Activated naive CD8-positive, alpha-beta T cell treated with anti-CD3 and anti-CD28 coated beads, Interleukin-2, amount 10 ng/mL, durations not matched to agents 7 days and 5 days (primary cell): ENCODE results near the gene TREH. TPM values are rescaled to one million over a fixed set of nuclear protein-coding genes. Genes with fewer than 3 reads are reported as not detected.
"Not testable (repeated sequence)": the region's sequence is repeated elsewhere in the genome, so short reads cannot be mapped to it uniquely, and the experiment has no call there.

Experiments
- ATAC-seq: fragments of 150-1000 bp; cut with Tn5 transposase; one replicate; pipeline ENCODE4 v1.10.0; 2021; ENCODE audit warnings: low read depth, moderate library complexity
- POLR2A ChIA-PET: fragments of 350-600 bp; sonication (Branson Sonifier 250); formaldehyde crosslinking; loops from one replicate; lab custom pipeline; 2021; ENCODE audit warnings: antibody characterized with exemption; lab: Charles Lee
- DNase-seq: peaks from one replicate; pipeline ENCODE4 v3.0.0; 2021
- H3K27ac Mint-ChIP-seq: one replicate; pipeline ENCODE4 v1.8.0; 2022; ENCODE audit warnings: mild to moderate bottlenecking, mixed read lengths
- H3K27me3 Mint-ChIP-seq: one replicate; pipeline ENCODE4 v1.8.0; 2022; ENCODE audit warnings: mild to moderate bottlenecking, moderate library complexity, mixed read lengths
- H3K36me3 Mint-ChIP-seq: one replicate; pipeline ENCODE4 v1.8.0; 2021; ENCODE audit warnings: mild to moderate bottlenecking, mixed read lengths
- H3K4me1 Mint-ChIP-seq: one replicate; pipeline ENCODE4 v1.8.0; 2021; ENCODE audit warnings: mixed read lengths
- H3K4me3 Mint-ChIP-seq: one replicate; pipeline ENCODE4 v1.8.0; 2022; ENCODE audit warnings: mild to moderate bottlenecking, moderate library complexity, mixed read lengths
- H3K9me3 Mint-ChIP-seq: one replicate; pipeline ENCODE4 v1.8.0; 2021; ENCODE audit warnings: mixed read lengths
- total RNA-seq, 2 experiments: library from RNA; stranded (reverse); gene quantifications; one replicate each; pipeline ENCODE4 v1.2.3, GENCODE V29; 2021

TREH gene
- total RNA-seq, 2 experiments from 2014 or later, result not detected

DNA sequence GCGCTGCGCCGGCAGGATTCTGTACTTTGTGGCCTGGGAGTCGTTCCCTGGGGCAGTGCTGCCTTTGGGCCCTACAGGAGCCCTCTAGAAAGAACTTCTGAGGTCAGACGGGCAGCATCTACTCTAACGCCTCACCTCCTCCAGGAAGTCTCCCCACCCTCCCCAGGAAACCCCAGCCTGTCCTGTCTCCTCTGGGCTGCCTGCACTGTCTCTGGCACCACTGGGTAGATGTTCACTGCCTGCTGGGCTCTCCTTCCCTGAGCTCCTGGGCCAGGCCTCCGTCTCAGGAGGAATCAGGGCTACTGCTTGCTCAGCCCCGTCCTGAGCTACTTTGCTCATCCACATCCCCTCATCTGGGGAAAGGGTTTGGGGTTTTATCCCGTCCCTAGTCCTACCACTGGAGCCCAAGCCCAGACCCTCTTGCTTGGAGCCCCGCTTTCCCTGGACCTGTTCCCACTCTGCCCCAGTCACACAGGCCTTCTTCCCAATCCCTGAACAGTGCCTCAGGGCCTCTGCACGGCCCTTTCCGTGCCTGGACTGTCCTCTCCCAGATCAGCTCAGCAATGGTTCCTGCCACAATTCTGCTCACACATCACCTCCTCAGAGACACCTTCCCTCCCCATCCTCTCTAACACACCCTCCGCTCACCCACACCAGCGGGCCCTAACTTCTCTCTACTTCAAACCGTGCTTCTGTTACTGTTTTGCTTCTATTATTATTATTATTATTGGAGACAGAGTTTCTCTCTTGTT lies 11.3 kb upstream of the TREH start:
- peaks cover 28% of the 10 kb centered on the region for H3K4me1 Mint-ChIP-seq
- DNase-seq (peak; percentile 33), ATAC-seq (peak; percentile 10)
- H3K27ac Mint-ChIP-seq, result peak overlapping the region; percentile 63
- no peaks in the 10 kb centered on the region for H3K36me3 Mint-ChIP-seq
- peak overlapping the region; percentile 77 for H3K4me3 Mint-ChIP-seq
- H3K9me3 Mint-ChIP-seq, result no peaks in the 10 kb centered on the region
- POLR2A ChIA-PET, result interaction anchor here (0.8 to 1.8 kb wide), 2 partner anchors 100 to 251 kb away, joined by 3 to 12 read pairs; partner anchors contain the start of gene DDX6
- peaks cover 7% of the 10 kb centered on the region for H3K27me3 Mint-ChIP-seq

DNA sequence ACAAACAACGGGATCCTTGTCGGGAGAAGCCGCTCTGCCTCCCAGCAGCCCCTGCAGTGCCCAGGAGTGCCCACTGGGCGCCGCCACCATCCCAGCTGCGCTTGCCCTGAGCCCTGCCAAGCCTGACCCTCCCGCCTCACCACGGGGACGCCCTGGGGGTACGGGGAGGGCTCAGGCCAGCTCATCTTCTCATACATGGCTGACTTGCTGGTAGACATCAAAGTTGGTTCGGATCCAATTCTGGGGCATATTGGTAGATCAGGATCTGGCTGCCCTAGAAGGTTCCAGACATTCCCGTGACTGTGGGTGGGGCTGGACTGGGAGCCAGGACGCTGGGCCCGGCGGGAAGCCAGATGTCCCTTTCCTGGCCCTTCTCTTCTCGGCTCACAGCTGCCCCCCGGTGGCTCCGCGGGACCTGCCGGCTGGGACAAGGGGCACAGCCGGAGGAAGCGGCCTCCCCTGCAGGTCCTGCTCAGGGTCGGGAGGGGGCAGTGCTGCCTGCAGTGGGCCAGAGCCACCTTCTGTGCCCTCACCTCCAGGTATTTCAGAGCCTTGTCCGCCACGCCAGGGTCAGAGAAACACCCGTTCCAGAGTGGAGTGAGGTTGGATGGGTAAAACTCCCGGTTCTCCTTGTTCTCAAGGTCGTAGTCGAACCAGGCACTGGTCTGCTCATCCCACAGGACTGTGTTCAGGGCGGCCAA lies 10.6 kb upstream of the TREH start:
- Mint-ChIP-seq H3K27ac (peak overlapping the region; percentile 58), H3K9me3 (no peaks in the 10 kb centered on the region), H3K4me3 (peak overlapping the region; percentile 77), H3K36me3 (no peaks in the 10 kb centered on the region), H3K4me1 (peaks cover 27% of the 10 kb centered on the region), H3K27me3 (peaks cover 12% of the 10 kb centered on the region)
- ATAC-seq (peak; percentile 94), DNase-seq (peak; percentile 86)
- POLR2A ChIA-PET, result interaction anchor here (1.8 kb wide), 1 partner anchor 101 kb away, joined by 12 read pairs; the partner anchor contains the start of gene DDX6

DNA sequence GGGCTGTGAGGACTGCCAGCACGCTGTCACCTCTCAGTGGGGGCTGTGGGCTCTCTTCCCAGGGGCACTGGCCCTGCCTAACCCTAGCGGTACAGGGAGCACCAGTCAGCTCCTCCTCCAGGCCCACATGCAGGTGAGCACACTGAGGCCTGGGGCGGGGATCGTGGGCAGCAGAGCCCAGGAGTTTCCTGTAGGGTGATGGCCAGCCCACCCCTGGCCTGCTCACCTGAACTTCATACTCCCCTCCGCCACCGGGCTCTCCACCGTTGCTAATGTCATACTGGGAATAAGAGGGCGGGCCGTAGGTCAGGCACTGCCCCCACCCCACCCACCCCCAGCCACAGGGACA lies 10.0 kb upstream of the TREH start:
- DNase-seq (no peak), ATAC-seq (peak; percentile 2)
- no peak overlapping the region for H3K4me3 Mint-ChIP-seq
- no peaks in the 10 kb centered on the region for H3K36me3 Mint-ChIP-seq
- POLR2A ChIA-PET, result interaction anchor here (1.8 kb wide), 1 partner anchor 101 kb away, joined by 12 read pairs; the partner anchor contains the start of gene DDX6
- H3K27me3 Mint-ChIP-seq, result peaks cover 16% of the 10 kb centered on the region
- no peaks in the 10 kb centered on the region for H3K9me3 Mint-ChIP-seq
- no peak overlapping the region for H3K27ac Mint-ChIP-seq
- peaks cover 27% of the 10 kb centered on the region for H3K4me1 Mint-ChIP-seq

DNA sequence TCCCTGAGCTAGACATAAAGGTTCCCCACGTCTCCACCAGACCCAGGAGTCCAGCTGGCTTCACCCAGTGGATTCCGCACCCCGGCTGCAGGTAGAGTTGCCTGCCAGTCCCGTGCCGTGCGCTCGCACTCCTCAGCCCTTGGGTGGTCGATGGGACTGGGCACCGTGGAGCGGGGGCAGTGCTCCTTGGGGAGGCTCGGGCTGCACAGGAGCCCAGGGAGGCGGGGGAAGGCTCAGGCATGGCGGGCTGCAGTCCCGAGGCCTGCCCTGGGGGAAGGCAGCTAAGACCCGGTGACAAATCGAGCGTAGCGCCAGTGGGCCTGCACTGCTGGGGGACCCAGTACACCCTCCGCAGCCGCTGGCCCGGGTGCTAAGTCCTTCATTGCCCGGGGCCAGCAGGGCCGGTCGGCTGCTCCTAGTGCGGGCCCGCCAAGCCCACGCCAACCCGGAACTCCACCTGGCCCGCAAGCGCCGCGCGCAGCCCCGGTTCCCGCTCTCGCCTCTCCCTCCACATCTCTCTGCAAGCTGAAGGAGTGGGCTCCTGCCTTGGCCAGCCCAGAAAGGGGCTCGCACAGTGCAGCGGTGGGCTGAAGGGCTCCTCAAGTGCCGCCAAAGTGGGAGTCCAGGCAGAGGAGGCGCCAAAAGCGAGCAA lies 9.5 kb upstream of the TREH start:
- peaks cover 20% of the 10 kb centered on the region for H3K27me3 Mint-ChIP-seq
- no peaks in the 10 kb centered on the region for H3K9me3 Mint-ChIP-seq
- POLR2A ChIA-PET, result no interaction called here
- H3K36me3 Mint-ChIP-seq, result no peaks in the 10 kb centered on the region
- no peak overlapping the region for H3K4me3 Mint-ChIP-seq
- no peak overlapping the region for H3K27ac Mint-ChIP-seq
- no peak for ATAC-seq
- H3K4me1 Mint-ChIP-seq, result peaks cover 27% of the 10 kb centered on the region
- DNase-seq, result no peak

DNA sequence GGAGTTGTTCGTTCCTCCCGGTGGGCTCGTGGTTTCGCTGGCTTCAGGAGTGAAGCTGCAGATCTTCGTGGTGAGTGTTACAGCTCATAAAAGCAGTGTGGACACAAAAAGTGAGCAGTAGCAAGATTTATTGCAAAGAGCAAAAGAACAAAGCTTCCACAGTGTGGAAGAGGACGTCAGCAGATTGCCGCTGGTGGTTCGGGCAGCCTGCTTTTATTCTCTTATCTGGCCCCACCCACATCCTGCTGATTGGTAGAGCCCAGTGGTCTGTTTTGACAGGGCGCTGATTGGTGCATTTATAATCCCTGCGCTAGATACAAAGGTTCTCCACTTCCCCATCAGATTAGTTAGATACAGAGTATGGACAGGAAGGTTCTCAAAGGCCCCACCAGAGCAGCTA lies 8.9 kb upstream of the TREH start:
- H3K36me3 Mint-ChIP-seq, H3K4me3 Mint-ChIP-seq, H3K27ac Mint-ChIP-seq, DNase-seq, H3K9me3 Mint-ChIP-seq, POLR2A ChIA-PET, ATAC-seq: not testable (repeated sequence)
- H3K4me1 Mint-ChIP-seq, result peaks cover 27% of the 10 kb centered on the region
- peaks cover 26% of the 10 kb centered on the region for H3K27me3 Mint-ChIP-seq

DNA sequence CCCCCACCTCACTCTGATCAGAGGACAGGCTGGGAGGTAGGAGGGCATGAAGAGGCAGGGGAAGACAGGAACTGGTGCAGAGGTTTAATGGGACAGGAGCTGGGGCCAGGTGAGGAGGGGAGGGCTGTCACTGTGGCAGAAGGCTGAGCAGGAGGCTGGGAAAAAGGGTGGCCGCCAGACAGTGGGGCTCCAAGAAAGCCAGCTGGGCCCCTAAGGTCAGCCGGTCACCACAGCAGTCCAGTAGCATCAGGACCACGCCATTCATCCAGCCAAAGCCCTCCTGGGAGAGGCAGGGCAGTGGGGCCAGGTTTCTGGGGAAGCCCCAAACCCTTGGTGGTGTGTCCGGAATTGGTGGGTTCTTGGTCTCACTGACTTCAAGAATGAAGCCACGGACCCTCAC lies 8.5 kb upstream of the TREH start:
- no peak for ATAC-seq

DNA sequence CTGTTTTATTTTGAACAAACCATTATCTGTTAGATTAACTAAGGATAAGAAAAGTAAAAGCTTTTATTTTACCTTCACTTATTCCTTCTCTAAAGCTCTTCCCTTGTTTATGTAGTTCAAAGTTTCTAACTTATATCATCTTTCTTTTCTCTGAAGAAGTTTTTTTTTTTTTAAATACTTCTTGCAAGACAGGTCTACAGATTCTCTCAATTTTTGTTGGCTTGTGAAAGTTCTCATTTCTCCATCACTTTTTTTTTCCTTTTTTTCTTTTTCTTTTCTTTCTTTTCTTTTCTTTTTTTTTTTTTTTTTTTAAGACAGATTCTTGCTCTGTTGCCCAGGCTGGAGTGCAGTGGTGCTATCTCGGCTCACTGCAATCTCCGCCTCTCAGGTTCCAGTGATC lies 4.7 kb upstream of the TREH start:
- POLR2A ChIA-PET, result no interaction called here
- H3K9me3 Mint-ChIP-seq, result no peaks in the 10 kb centered on the region
- H3K27ac Mint-ChIP-seq, result no peak overlapping the region
- peaks cover 43% of the 10 kb centered on the region for H3K27me3 Mint-ChIP-seq
- H3K4me3 Mint-ChIP-seq, result no peak overlapping the region
- H3K4me1 Mint-ChIP-seq, result peaks cover 3% of the 10 kb centered on the region
- no peak for DNase-seq
- no peak for ATAC-seq
- no peaks in the 10 kb centered on the region for H3K36me3 Mint-ChIP-seq

More for the DNA sequence above, 8.5 kb upstream of the TREH start:
- Mint-ChIP-seq H3K4me1 (peaks cover 25% of the 10 kb centered on the region), H3K9me3 (no peaks in the 10 kb centered on the region), H3K27ac (no peak overlapping the region), H3K36me3 (no peaks in the 10 kb centered on the region), H3K4me3 (no peak overlapping the region), H3K27me3 (peaks cover 30% of the 10 kb centered on the region)
- POLR2A ChIA-PET, result no interaction called here
- no peak for DNase-seq

DNA sequence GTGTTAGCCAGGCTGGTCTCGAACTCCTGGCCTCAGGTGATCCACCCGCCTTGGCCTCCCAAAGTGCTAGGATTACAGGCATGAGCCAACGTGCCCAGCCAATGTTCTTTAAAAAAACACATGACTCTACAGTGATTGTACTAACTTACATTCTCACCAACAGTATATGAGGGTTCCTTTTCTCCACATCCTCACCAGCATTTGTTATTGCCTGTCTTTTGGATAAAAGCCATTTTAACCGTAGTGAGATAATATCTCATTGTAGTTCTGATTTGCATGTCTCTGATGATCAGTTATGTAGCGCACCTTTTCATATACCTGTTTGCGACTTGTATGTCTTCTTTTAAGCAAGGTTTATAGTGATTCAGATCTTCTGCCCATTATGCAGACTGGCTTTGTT lies 3.5 kb upstream of the TREH start:
- H3K36me3 Mint-ChIP-seq, ATAC-seq, POLR2A ChIA-PET, H3K9me3 Mint-ChIP-seq, H3K4me1 Mint-ChIP-seq, H3K27ac Mint-ChIP-seq, H3K4me3 Mint-ChIP-seq: not testable (repeated sequence)
- peaks cover 43% of the 10 kb centered on the region for H3K27me3 Mint-ChIP-seq
- DNase-seq, result peak; percentile 4

DNA sequence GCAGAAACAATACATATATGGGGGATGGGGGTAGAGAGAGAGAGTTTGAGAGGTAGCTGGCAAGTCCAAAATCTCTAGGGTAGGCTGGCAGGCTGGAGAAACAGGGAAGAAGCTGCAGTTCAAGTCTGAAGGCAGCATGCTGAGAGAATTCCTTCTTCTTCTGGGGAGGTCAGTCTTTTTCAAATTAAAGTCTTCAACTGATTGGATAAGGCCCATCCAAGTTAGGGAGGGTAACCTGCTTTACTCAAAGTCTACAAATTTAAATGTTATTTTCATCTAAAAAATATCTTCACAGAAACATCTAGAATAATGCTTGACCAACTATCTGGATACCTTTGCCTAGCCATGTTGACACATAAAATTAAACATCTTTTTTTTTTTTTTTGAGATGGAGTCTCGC lies 2.9 kb upstream of the TREH start:
- POLR2A ChIA-PET, result no interaction called here
- Mint-ChIP-seq H3K27me3 (peaks cover 43% of the 10 kb centered on the region), H3K9me3 (no peaks in the 10 kb centered on the region), H3K36me3 (no peaks in the 10 kb centered on the region), H3K27ac (no peak overlapping the region), H3K4me1 (no peaks in the 10 kb centered on the region), H3K4me3 (no peak overlapping the region)
- DNase-seq, result no peak
- no peak for ATAC-seq

DNA sequence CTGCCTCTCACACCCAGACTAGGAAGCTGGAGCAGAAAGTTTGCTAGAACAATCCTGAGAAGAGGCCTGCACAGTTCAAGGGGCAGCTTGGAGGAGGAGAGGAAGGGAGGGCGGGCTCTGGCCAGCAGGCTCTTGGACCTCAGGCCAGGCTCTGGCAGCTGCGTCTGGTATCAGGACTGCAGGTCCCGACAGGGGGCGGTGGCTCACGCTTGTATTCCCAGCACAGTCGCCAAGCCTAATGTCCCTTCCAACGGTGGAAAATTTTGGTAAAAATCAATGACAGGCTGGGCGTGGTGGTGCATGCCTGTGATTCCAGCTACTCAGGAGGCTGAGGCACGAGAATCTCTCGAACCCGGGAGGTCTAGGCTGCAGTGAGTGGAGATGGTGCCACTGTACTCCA lies 542 bp downstream of the TREH start:
- ATAC-seq, H3K36me3 Mint-ChIP-seq, POLR2A ChIA-PET, H3K9me3 Mint-ChIP-seq, H3K4me1 Mint-ChIP-seq, H3K27ac Mint-ChIP-seq, H3K4me3 Mint-ChIP-seq: not testable (repeated sequence)
- H3K27me3 Mint-ChIP-seq, result peaks cover 24% of the 10 kb centered on the region
- peak; percentile 10 for DNase-seq

DNA sequence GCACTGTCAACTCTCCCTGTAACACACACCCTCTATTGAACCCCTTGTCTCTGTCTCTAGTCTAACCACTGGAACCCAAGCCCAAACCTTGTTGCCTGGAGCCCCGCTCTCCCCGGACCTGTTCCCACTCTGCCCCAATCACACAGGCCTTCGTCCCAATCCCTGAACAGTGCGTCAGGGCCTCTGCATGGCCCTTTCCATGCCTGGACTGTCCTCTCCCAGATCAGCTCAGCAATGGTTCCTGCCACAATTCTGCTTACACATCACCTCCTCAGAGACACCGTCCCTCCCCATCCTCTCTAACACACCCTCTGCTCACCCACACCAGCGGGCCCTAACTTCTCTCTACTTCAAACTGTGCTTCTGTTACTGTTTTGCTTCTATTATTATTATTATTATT lies 1.5 kb downstream of the TREH start:
- Mint-ChIP-seq H3K36me3 (no peaks in the 10 kb centered on the region), H3K9me3 (no peaks in the 10 kb centered on the region), H3K4me3 (no peak overlapping the region), H3K27me3 (peaks cover 17% of the 10 kb centered on the region), H3K4me1 (no peaks in the 10 kb centered on the region), H3K27ac (no peak overlapping the region)
- POLR2A ChIA-PET, result no interaction called here
- DNase-seq, result peak; percentile 15
- no peak for ATAC-seq

DNA sequence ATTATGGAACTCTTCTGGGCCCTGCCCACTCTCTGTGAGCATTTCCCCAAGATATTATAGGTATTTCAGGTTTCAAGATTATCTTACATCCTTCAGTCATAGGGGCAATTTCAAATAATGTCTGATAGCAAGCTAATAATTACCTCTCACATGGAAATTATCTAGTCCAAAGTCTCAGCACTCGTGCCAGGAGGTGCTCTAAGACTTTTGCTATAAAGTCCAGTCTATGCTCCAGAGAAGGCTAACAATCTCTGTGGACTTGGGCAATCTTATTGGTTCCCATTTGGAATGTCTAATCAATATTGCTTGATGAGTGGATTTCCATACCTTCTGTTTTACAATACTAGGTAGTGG lies 5.4 kb downstream of the TREH start:
- Mint-ChIP-seq H3K9me3 (peaks cover 4% of the 10 kb centered on the region), H3K36me3 (no peaks in the 10 kb centered on the region), H3K27ac (no peak overlapping the region), H3K4me1 (no peaks in the 10 kb centered on the region), H3K27me3 (peaks cover 24% of the 10 kb centered on the region), H3K4me3 (no peak overlapping the region)
- POLR2A ChIA-PET, result no interaction called here
- ATAC-seq (no peak), DNase-seq (no peak)

DNA sequence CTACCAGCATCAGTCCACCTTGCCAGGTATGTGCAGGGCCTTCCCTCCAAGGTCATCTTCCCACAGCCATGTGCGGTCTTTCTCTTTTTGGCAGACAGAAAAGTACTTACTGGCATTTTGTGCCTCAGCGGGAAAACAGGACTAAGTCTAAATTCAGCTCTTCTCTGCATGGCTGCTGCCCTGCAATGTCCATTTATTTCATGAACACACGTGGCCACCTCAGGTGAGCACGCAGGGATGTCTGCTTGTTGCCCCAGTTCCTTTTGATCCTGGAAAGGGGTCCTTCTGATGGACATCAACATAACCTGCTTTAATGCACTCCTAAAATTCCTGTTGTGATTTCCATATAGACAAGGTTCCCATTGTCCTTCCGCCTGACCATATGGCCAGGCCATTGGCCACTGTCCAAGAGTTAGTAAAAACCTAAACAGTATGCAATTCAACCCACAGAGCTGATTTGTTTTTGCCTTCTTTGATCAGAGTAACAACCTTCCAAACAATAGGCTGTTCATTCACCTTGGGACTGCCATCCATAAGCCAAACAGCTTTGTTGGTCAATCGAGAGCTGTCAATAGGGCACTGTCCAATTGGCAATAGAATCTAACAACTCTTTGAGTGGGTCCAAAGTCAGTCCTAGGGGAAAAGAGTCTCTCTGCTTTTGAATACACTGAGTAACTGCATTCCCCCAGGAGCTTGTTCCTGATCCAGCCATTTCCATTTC lies 5.9 kb downstream of the TREH start:
- POLR2A ChIA-PET, result no interaction called here
- DNase-seq (no peak), ATAC-seq (no peak)
- Mint-ChIP-seq H3K27me3 (peaks cover 24% of the 10 kb centered on the region), H3K36me3 (no peaks in the 10 kb centered on the region), H3K4me3 (no peak overlapping the region), H3K9me3 (peaks cover 4% of the 10 kb centered on the region), H3K4me1 (no peaks in the 10 kb centered on the region), H3K27ac (no peak overlapping the region)
